ENCODE results near the gene KRT17. TPM values are rescaled to one million over a fixed set of nuclear protein-coding genes. Genes with fewer than 3 reads are reported as not detected.

KRT17 gene
- total and polyA plus RNA-seq, 2 of the 4 experiments (the other 2 are of a cell fraction): 2.5 to 4.6 TPM

DNA sequence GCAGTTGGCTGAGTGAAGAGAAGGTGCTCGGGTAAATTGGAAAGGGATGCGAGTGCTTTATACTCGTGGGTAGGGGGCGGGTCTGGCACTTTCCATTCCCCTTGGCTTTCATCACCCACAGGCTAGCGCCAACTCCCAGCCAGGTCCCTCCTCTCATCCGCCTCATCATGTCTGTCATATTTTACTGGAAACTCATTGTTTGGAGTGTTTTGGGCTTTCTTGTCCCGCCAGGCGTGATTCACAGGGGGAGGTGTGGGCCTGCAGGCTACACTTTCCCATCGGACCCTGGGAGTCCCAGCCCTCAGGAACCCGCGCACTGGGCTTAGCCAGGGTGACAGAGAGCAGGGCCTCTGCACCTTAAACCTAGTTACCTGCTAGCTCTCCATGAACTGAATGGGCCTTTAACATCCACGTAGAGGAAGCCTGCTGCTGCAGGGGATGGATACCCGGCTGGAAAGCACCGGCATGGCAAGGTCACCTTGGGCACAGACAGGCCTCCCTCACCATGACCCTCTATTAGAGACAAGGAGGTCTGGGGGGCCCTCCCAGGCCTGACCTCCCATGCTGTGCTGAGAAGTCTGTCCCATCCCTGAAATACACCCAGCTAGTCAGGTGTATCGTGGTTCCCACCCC is 37.4 kb downstream of the KRT17 start, which contains the start of gene KRT14:
TSS of gene KRT14 (minus strand) at position 33 of the 633 bp plus-strand sequence. CDS start 61 bp downstream, outside the sequence.
- no peak for TF ChIP-seq MAFK (IDR thresholded peaks at IDR 0.05; ENCODE audit: low read depth, low read length)
- no peak for TF ChIP-seq CHD1 (IDR thresholded peaks at IDR 0.05; ENCODE audit: low read depth, low read length)
- no peak for TF ChIP-seq RCOR1 (IDR thresholded peaks at IDR 0.05; ENCODE audit: insufficient replicate concordance, low read length)
- TF ChIP-seq FOS (IDR thresholded peaks at IDR 0.05; ENCODE audit: low read depth, low read length): no peak
- no peak for TF ChIP-seq SMC3 (IDR thresholded peaks at IDR 0.05; ENCODE audit: low read depth, low read length)
- no peak for TF ChIP-seq MAZ (IDR thresholded peaks at IDR 0.05; ENCODE audit: borderline replicate concordance, low read depth, low read length)
- no peak for TF ChIP-seq BHLHE40 (IDR thresholded peaks at IDR 0.05; ENCODE audit: low read depth, low read length)
- TF ChIP-seq POLR2A (IDR thresholded peaks at IDR 0.05; ENCODE audit: low read depth, low read length): no peak
- no peak for TF ChIP-seq RAD21 (IDR thresholded peaks at IDR 0.05; ENCODE audit: low read length)
- TF ChIP-seq, protein P1, sequence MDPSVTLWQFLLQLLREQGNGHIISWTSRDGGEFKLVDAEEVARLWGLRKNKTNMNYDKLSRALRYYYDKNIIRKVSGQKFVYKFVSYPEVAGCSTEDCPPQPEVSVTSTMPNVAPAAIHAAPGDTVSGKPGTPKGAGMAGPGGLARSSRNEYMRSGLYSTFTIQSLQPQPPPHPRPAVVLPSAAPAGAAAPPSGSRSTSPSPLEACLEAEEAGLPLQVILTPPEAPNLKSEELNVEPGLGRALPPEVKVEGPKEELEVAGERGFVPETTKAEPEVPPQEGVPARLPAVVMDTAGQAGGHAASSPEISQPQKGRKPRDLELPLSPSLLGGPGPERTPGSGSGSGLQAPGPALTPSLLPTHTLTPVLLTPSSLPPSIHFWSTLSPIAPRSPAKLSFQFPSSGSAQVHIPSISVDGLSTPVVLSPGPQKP (IDR thresholded peaks at IDR 0.05; ENCODE audit: borderline replicate concordance, low read depth, low read length): no peak
- TF ChIP-seq NFE2L2 (IDR thresholded peaks at IDR 0.05; ENCODE audit: low read depth, low read length): no peak
- TF ChIP-seq, protein P2, sequence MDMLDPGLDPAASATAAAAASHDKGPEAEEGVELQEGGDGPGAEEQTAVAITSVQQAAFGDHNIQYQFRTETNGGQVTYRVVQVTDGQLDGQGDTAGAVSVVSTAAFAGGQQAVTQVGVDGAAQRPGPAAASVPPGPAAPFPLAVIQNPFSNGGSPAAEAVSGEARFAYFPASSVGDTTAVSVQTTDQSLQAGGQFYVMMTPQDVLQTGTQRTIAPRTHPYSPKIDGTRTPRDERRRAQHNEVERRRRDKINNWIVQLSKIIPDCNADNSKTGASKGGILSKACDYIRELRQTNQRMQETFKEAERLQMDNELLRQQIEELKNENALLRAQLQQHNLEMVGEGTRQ (IDR thresholded peaks at IDR 0.05; ENCODE audit: low read depth, low read length): no peak
- TF ChIP-seq, protein P3, sequence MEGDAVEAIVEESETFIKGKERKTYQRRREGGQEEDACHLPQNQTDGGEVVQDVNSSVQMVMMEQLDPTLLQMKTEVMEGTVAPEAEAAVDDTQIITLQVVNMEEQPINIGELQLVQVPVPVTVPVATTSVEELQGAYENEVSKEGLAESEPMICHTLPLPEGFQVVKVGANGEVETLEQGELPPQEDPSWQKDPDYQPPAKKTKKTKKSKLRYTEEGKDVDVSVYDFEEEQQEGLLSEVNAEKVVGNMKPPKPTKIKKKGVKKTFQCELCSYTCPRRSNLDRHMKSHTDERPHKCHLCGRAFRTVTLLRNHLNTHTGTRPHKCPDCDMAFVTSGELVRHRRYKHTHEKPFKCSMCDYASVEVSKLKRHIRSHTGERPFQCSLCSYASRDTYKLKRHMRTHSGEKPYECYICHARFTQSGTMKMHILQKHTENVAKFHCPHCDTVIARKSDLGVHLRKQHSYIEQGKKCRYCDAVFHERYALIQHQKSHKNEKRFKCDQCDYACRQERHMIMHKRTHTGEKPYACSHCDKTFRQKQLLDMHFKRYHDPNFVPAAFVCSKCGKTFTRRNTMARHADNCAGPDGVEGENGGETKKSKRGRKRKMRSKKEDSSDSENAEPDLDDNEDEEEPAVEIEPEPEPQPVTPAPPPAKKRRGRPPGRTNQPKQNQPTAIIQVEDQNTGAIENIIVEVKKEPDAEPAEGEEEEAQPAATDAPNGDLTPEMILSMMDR (conservative IDR thresholded peaks at IDR 0.05; ENCODE audit: low read depth, low read length): no peak
- TF ChIP-seq RFX5 (IDR thresholded peaks at IDR 0.05; ENCODE audit: low read depth, low read length): no peak
- TF ChIP-seq MXI1 (IDR thresholded peaks at IDR 0.05; ENCODE audit: borderline replicate concordance, low read depth, low read length): no peak
- TF ChIP-seq CEBPB (IDR thresholded peaks at IDR 0.05; ENCODE audit: low read depth, low read length): no peak

More for the DNA sequence above, 37.4 kb downstream of the KRT17 start, which contains the start of gene KRT14:
- no peak within 1 kb of the TSS for H3K4me2 ChIP-seq (ENCODE audit: low read depth, low read length)
- no TSS peak for BruUV-seq (replicated peaks)
- H3K4me1 ChIP-seq (ENCODE audit: control insufficient read depth, insufficient read depth, low read length): no peaks in the 10 kb centered on the region
- H2BK20ac ChIP-seq (ENCODE audit: low read depth, low read length): no peak within 1 kb of the TSS
- H3K9me3 ChIP-seq (ENCODE audit: control insufficient read depth, insufficient read depth, low read length): no peaks in the 10 kb centered on the region
- no peak within 1 kb of the TSS for H3K23ac ChIP-seq (ENCODE audit: low read depth, low read length)
- H3K9ac ChIP-seq (ENCODE audit: low read depth, low read length): no peak within 1 kb of the TSS
- no peak within 1 kb of the TSS for H2AK9ac ChIP-seq (replicated peaks; ENCODE audit: low read depth, low read length, poor library complexity)
- no peak within 1 kb of the TSS for H4K91ac ChIP-seq (ENCODE audit: insufficient read depth, low read depth, low read length)
- H4K8ac ChIP-seq (ENCODE audit: low read depth in 2 of 2, low read length in 2 of 2): no peak within 1 kb of the TSS
- DNase-seq (no peak), ATAC-seq (ENCODE audit: low read depth) (no peak)
- H2AFZ ChIP-seq (replicated peaks; ENCODE audit: low read length, poor library complexity): no peak within 1 kb of the TSS
- no peak within 1 kb of the TSS for H2BK120ac ChIP-seq (ENCODE audit: low read depth, low read length)
- H4K20me1 ChIP-seq (ENCODE audit: insufficient read depth, low read length): no peaks in the 10 kb centered on the region
- H3K4ac ChIP-seq (ENCODE audit: low read depth, low read length): no peak within 1 kb of the TSS
- peaks cover 42% of the 10 kb centered on the region for H3K27me3 ChIP-seq (ENCODE audit: control insufficient read depth, insufficient read depth, low read length)
- H3K79me1 ChIP-seq (ENCODE audit: low read depth in 1 of 2, low read length in 2 of 2): no peaks in the 10 kb centered on the region
- intact Hi-C loops (cut with micrococcal nuclease): no loop called here
- no peak within 1 kb of the TSS for H3K27ac ChIP-seq (ENCODE audit: insufficient read depth, low read length)
- dilution Hi-C loops (cut with HindIII; ENCODE audit: low sequenced_read_pairs, unreplicated experiment): no loop called here
- ChIA-PET POLR2A (ENCODE audit: unreplicated experiment) (no interaction called here), CTCF (no interaction called here)
- 67% methylated on average over 1 of the region's 15 CpGs; no CpG with 5 or more reads in 1 of the 2 experiments for WGBS, 2 experiments (ENCODE audit: extremely low coverage in 2 of 2, insufficient read length in 1 of 2)
- H3K18ac ChIP-seq (ENCODE audit: low read depth, low read length): no peak within 1 kb of the TSS
- no peaks in the 10 kb centered on the region for H3K36me3 ChIP-seq (ENCODE audit: control insufficient read depth, insufficient read depth, low read length)
- no peak within 1 kb of the TSS for H2BK5ac ChIP-seq (ENCODE audit: low read depth, low read length, poor library complexity, severe bottlenecking)
- no peak within 1 kb of the TSS for H3K4me3 ChIP-seq (ENCODE audit: insufficient read depth, low read depth, low read length)
- in situ Hi-C loops (cut with MboI; ENCODE audit: low sequenced_read_pairs): no loop called here
- no peak within 1 kb of the TSS for H4K5ac ChIP-seq (ENCODE audit: low read depth, low read length)
- no peak within 1 kb of the TSS for H2BK15ac ChIP-seq (ENCODE audit: low read depth, low read length)
- no peak within 1 kb of the TSS for H2AK5ac ChIP-seq (ENCODE audit: low read depth, low read length)
- H3K9me1 ChIP-seq (ENCODE audit: insufficient read depth, low read length): no peaks in the 10 kb centered on the region
- no peak within 1 kb of the TSS for H3K56ac ChIP-seq (ENCODE audit: extremely low read depth, insufficient read depth, low read length)
- H3K14ac ChIP-seq (replicated peaks; ENCODE audit: low read depth, low read length): no peak within 1 kb of the TSS

Data from IMR-90 (cell line).